Measurements from ENCODE around the gene GGT6. TPM values are rescaled to one million over a fixed set of nuclear protein-coding genes. Genes with fewer than 3 reads are reported as not detected.

Gene GGT6
- total and polyA plus RNA-seq, 3 donors from 2014 or later = 2.5 to 5.9 (median 3.8) TPM

DNA sequence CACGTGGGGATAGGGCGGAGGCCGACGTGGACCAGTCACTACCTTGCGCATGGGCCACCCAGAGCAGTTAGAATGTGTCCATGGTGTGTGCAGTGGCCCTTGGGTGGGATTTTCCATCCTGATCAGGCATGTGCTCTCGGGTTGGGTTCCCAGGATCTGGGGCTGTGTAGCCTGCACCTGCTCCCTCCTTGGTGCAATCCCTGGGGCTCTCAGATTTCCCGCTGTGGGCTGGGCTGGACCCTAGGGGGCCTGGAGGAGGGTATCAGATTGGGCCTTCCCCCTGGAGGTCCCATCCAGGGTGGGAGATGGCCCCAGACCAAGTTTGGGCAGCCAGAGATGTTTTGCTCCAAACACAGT lies 25.2 kb upstream of the GGT6 start:
- intact Hi-C loops (cut with DNase I; ENCODE audit: low total_unique reads) = no loop called here
- DNase-seq = no peak
- TF ChIP-seq POLR2A (IDR thresholded peaks at IDR 0.05) = no peak
- TF ChIP-seq, protein P1, sequence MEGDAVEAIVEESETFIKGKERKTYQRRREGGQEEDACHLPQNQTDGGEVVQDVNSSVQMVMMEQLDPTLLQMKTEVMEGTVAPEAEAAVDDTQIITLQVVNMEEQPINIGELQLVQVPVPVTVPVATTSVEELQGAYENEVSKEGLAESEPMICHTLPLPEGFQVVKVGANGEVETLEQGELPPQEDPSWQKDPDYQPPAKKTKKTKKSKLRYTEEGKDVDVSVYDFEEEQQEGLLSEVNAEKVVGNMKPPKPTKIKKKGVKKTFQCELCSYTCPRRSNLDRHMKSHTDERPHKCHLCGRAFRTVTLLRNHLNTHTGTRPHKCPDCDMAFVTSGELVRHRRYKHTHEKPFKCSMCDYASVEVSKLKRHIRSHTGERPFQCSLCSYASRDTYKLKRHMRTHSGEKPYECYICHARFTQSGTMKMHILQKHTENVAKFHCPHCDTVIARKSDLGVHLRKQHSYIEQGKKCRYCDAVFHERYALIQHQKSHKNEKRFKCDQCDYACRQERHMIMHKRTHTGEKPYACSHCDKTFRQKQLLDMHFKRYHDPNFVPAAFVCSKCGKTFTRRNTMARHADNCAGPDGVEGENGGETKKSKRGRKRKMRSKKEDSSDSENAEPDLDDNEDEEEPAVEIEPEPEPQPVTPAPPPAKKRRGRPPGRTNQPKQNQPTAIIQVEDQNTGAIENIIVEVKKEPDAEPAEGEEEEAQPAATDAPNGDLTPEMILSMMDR (IDR thresholded peaks at IDR 0.05) = no peak
- H3K27ac ChIP-seq = no peak overlapping the region
- H3K36me3 ChIP-seq (ENCODE audit: low read depth, missing control alignments) = no peaks in the 10 kb centered on the region
- no peak overlapping the region for H3K4me3 ChIP-seq
- H3K27me3 ChIP-seq = no peaks in the 10 kb centered on the region
- 84% methylated on average over 7 of the region's 7 CpGs; no CpG with 5 or more reads in 1 of the 2 donors for WGBS, 2 donors
- peaks cover 6% of the 10 kb centered on the region for H3K4me1 ChIP-seq
- no peaks in the 10 kb centered on the region for H3K9me3 ChIP-seq

DNA sequence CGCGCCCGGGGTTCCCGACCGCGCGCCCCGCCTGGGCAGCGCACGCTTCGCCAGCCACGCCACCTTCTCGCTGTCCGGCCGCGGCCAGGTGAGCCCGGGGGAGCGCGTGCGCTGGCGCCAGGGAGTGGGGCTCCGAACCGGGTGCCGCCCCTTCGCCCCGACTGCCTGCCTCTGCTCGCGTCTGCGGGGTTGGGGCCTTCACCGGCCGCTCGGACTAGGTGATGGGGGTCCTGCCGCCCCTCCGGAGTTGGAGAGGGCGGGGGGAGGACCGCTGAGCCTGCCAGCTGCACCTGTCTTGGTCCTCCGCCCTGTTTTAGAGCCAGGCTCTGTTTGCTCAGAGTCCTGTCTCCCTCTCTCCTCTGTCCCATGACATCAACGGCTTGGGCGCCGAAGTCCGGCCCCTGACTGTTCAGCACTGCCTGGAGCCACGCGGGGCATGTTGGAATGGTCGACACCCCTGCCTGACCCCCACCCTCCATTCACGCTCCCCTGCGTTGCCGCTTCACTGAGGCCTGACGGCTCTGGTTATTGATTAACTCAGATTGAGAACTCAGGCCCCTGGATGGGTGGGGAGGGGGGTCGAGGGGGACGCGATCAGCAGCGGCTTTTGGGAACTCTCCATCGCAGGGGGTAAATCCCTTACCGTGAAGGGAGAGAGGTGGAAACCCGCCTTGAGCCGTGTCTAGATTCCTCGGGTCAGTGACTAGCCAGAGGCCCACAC lies 24.7 kb upstream of the GGT6 start:
- peak overlapping the region; percentile 12 to 44 for H3K4me3 ChIP-seq
- no peaks in the 10 kb centered on the region for H3K36me3 ChIP-seq (ENCODE audit: low read depth, missing control alignments)
- 31 to 37% methylated on average over 20 to 28 of the region's 57 CpGs for WGBS, 2 donors
- intact Hi-C loops (cut with DNase I; ENCODE audit: low total_unique reads) = no loop called here
- H3K4me1 ChIP-seq = peaks cover 6% of the 10 kb centered on the region
- no peak for DNase-seq
- no peak overlapping the region for H3K27ac ChIP-seq
- no peaks in the 10 kb centered on the region for H3K9me3 ChIP-seq
- TF ChIP-seq, protein P1 (IDR thresholded peaks at IDR 0.05) = no peak
- no peaks in the 10 kb centered on the region for H3K27me3 ChIP-seq

DNA sequence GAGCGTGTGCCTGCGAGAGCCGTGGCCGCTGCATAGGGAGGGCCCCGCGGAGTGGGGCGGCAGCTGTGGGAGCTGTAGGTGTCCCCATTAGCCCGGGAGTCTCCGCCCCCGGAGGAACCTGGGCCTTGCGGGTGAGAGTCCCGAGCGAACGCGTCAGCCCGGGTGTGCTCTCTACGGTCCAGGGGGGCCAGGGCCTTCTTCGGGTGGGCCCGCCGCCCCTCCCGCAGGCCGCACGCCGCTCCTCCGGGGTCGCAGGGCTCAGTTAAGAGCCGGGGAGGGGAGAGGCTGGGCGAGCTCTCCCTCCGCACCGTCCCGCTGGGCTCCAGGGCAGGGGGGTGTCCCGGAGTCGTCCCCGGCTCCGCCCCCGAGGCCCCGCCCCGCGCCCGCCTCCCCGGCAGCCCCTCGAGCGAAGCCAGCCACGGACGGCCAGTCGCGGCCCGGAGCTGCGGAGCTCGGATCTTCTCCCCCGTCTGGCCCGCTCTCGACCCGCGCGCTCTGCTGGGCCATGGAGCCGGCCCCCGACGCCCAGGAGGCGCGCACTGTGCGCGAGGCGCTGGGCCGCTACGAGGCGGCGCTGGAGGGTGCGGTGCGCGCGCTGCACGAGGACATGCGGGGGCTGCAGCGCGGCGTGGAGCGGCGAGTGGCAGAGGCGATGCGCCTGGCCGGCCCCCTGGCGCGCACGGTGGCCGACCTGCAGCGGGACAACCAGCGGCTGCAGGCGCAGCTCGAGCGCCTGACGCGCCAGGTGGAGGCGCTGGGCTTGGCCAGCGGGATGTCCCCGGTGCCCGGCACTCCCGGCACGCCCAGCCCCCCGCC lies 23.9 kb upstream of the GGT6 start, which contains the start of gene SMTNL2:
SMTNL2 (plus strand) TSS at position 429 of the 816 bp plus-strand sequence; CDS start at position 506, 77 bp downstream.
- peak; percentile 54 for DNase-seq
- peak within 1 kb of the TSS; percentile 44 to 54 for H3K4me3 ChIP-seq
- no peaks in the 10 kb centered on the region for H3K9me3 ChIP-seq
- intact Hi-C loops (cut with DNase I; ENCODE audit: low total_unique reads) = no loop called here
- H3K36me3 ChIP-seq (ENCODE audit: low read depth, missing control alignments) = no peaks in the 10 kb centered on the region
- H3K27me3 ChIP-seq = no peaks in the 10 kb centered on the region
- H3K27ac ChIP-seq = no peak within 1 kb of the TSS
- H3K4me1 ChIP-seq = peaks cover 6% of the 10 kb centered on the region
- WGBS, 2 donors = 0 to 1% methylated on average over 2 to 46 of the region's 100 CpGs
- TF ChIP-seq, protein P1 (IDR thresholded peaks at IDR 0.05) = no peak
- no peak for TF ChIP-seq POLR2A (IDR thresholded peaks at IDR 0.05)

DNA sequence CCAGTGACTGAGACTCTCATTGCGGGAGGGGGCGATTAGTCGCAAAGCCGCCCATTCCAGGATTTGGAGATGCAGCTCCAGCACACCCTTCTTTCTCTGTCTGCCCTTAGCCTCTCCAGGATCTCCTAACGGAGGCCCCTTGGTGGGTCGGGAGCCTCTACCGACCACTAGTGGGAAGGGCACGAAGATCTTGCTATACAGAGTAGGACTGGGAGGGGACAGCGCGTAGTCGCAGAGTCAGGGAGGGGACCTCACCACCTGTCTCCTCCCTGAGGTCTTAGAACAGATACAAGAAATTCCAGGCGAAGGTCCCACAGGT lies 23.4 kb upstream of the GGT6 start:
- no peak for TF ChIP-seq POLR2A (IDR thresholded peaks at IDR 0.05)
- TF ChIP-seq, protein P1 (IDR thresholded peaks at IDR 0.05) = no peak
- Histone ChIP-seq H3K4me3 (peak overlapping the region; percentile 44 to 54), H3K36me3 (ENCODE audit: low read depth, missing control alignments) (no peaks in the 10 kb centered on the region), H3K9me3 (no peaks in the 10 kb centered on the region), H3K27ac (no peak overlapping the region), H3K27me3 (no peaks in the 10 kb centered on the region), H3K4me1 (peaks cover 6% of the 10 kb centered on the region)
- intact Hi-C loops (cut with DNase I; ENCODE audit: low total_unique reads) = no loop called here
- WGBS, 2 donors = 16 to 30% methylated on average over 12 of the region's 12 CpGs
- no peak for DNase-seq
